Right atrium auricular region (tissue), 2 donors: ENCODE results near the gene RPLP2. TPM values are rescaled to one million over a fixed set of nuclear protein-coding genes. Genes with fewer than 3 reads are reported as not detected.
A peak's percentile ranks its signal among the peaks of the same experiment; 100 is the strongest.

Source experiments
- DNase-seq: peaks from one replicate; pipeline ENCODE4 v3.0.0-alpha.2; 2019; ENCODE audit warnings: low spot score
- H3K27ac ChIP-seq, 2 donors: fragments of 200-600 bp; sonication (generic); 1 replicate in 1 of 2; 2 replicates in 1 of 2; pipeline ENCODE4 v1.5.1; 2016 to 2019
- H3K27me3 ChIP-seq, 2 donors: fragments of 200-600 bp; sonication (generic); one replicate each; pipeline versions ENCODE4 v1.5.1 to v1.6.0; 2017 to 2019
- H3K36me3 ChIP-seq: fragments of 200-600 bp; sonication (generic); one replicate; pipeline ENCODE4 v1.5.1; 2016
- H3K4me1 ChIP-seq, 2 donors: fragments of 200-600 bp; sonication (generic); one replicate each; pipeline versions ENCODE4 v1.5.1 to v1.6.0; 2017 to 2019
- H3K4me3 ChIP-seq, 2 donors: fragments of 200-600 bp; sonication (generic); 1 replicate in 1 of 2; 2 replicates in 1 of 2; pipeline ENCODE4 v1.5.1; 2017 to 2019; ENCODE audit warnings: mild to moderate bottlenecking in 1 of 2, moderate library complexity in 1 of 2
- H3K9me3 ChIP-seq, 2 donors: fragments of 200-600 bp; sonication (generic); one replicate each; pipeline ENCODE4 v1.5.1; 2019
- total RNA-seq, 2 donors: library from RNA; depleted of rRNA; stranded (reverse); fragments of >200 nt; gene quantifications; one replicate each; pipeline ENCODE4 v1.1.0, GENCODE V29; 2016
- TF ChIP-seq, protein P1 (sequence below), 2 donors: fragments of 200-600 bp; sonication (generic); IDR thresholded peaks; one replicate each; pipeline ENCODE4 v1.5.1; 2019; ENCODE audit warnings: antibody characterized with exemption in 2 of 2

RPLP2 gene
- total RNA-seq, 2 donors from 2014 or later: 145 to 384 TPM

GRCh38 chr11:772429-773390 lies 37.1 kb upstream of the RPLP2 start:
- Histone ChIP-seq H3K27me3 (no peaks in the 10 kb centered on the region), H3K9me3 (no peaks in the 10 kb centered on the region), H3K36me3 (peaks cover 23% of the 10 kb centered on the region), H3K4me1 (peaks cover 0 to 20% of the 10 kb centered on the region in 2 donors), H3K27ac (no peak overlapping the region), H3K4me3 (no peak overlapping the region)
- no peak for DNase-seq
- TF ChIP-seq, protein P1, sequence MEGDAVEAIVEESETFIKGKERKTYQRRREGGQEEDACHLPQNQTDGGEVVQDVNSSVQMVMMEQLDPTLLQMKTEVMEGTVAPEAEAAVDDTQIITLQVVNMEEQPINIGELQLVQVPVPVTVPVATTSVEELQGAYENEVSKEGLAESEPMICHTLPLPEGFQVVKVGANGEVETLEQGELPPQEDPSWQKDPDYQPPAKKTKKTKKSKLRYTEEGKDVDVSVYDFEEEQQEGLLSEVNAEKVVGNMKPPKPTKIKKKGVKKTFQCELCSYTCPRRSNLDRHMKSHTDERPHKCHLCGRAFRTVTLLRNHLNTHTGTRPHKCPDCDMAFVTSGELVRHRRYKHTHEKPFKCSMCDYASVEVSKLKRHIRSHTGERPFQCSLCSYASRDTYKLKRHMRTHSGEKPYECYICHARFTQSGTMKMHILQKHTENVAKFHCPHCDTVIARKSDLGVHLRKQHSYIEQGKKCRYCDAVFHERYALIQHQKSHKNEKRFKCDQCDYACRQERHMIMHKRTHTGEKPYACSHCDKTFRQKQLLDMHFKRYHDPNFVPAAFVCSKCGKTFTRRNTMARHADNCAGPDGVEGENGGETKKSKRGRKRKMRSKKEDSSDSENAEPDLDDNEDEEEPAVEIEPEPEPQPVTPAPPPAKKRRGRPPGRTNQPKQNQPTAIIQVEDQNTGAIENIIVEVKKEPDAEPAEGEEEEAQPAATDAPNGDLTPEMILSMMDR (IDR thresholded peaks at IDR 0.05): no peak

DNA sequence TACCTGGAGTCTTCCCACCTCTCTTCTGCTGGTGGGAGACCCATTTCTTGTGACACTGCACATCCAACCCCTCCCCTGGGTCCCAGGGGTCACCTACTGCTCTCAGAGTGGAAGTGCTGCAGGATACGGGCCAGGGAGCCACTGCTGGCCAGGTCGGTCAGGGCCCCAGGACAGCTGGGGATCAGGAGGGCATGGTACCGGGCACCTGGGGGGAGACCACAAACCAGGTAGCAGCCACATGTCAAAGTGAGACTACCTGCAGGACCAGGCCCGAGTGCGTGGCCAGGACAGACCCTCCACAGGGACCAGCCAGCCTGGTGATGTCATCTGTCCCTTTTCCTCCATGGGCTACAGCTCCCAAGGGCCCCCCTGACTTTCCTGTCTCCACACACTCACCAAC lies 36.3 kb upstream of the RPLP2 start:
- Histone ChIP-seq H3K27ac (no peak overlapping the region), H3K27me3 (no peaks in the 10 kb centered on the region), H3K36me3 (peaks cover 23% of the 10 kb centered on the region), H3K4me1 (peaks cover 0 to 25% of the 10 kb centered on the region in 2 donors), H3K4me3 (no peak overlapping the region), H3K9me3 (no peaks in the 10 kb centered on the region)
- no peak for DNase-seq
- TF ChIP-seq, protein P1 (IDR thresholded peaks at IDR 0.05): no peak

DNA sequence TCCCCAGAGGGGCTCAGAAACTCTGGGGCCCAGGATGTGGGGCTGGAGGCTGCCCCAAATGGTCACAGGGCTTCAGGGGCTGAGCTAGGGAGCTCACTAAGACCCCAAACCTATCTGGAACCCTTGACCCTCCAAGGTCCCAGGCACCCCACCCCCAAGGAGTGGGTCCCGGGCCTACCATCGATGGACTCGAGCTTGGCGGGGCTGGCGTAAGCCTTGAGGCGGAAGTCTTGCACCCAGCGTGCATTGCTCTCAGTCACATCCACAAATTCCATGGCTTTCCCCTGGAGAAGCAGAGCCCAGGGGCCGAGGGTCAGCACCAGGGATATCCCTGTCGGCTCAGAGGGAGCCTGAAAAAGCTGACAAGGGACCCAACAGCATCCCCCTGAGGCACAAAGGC lies 35.9 kb upstream of the RPLP2 start:
- Histone ChIP-seq H3K27ac (no peak overlapping the region), H3K27me3 (no peaks in the 10 kb centered on the region), H3K9me3 (no peaks in the 10 kb centered on the region), H3K4me3 (no peak overlapping the region), H3K4me1 (peaks cover 0 to 29% of the 10 kb centered on the region in 2 donors), H3K36me3 (peaks cover 23% of the 10 kb centered on the region)
- DNase-seq: no peak
- TF ChIP-seq, protein P1 (IDR thresholded peaks at IDR 0.05): no peak

- H3K27ac ChIP-seq: no peak overlapping the region
- H3K36me3 ChIP-seq: peaks cover 23% of the 10 kb centered on the region
- TF ChIP-seq, protein P1 (IDR thresholded peaks at IDR 0.05): no peak
- H3K4me1 ChIP-seq: peaks cover 0 to 32% of the 10 kb centered on the region in 2 donors
- DNase-seq: no peak
- no peaks in the 10 kb centered on the region for H3K9me3 ChIP-seq
- H3K4me3 ChIP-seq: no peak overlapping the region
- H3K27me3 ChIP-seq: no peaks in the 10 kb centered on the region
Observed at GRCh38 chr11:774873-775592, 34.7 kb upstream of the RPLP2 start.

- TF ChIP-seq, protein P1 (IDR thresholded peaks at IDR 0.05): no peak
- DNase-seq: no peak
- peak overlapping the region; percentile 91 to 93 for H3K4me3 ChIP-seq
- H3K27me3 ChIP-seq: no peaks in the 10 kb centered on the region
- H3K36me3 ChIP-seq: peaks cover 14% of the 10 kb centered on the region
- peaks cover 0 to 32% of the 10 kb centered on the region in 2 donors for H3K4me1 ChIP-seq
- H3K27ac ChIP-seq: peak overlapping the region in 1 of 2 donors; percentile 89
- H3K9me3 ChIP-seq: no peaks in the 10 kb centered on the region
Observed at GRCh38 chr11:776263-776560, 33.6 kb upstream of the RPLP2 start.
